AG09319 (cell line): Measurements from ENCODE around the gene TOM1.

ENCODE experiments used
- DNase-seq: peaks from one replicate; pipeline ENCODE4 v3.0.0-alpha.2; 2010; ENCODE audit warnings: low read depth; ENCODE audit errors: extremely low read depth
- CTCF ChIP-seq: IDR thresholded peaks from 2 replicates; pipeline ENCODE4 v1.5.1; 2011; ENCODE audit warnings: low read depth, mild to moderate bottlenecking, inconsistent platforms, low read length, moderate library complexity

The TOM1 gene

DNA sequence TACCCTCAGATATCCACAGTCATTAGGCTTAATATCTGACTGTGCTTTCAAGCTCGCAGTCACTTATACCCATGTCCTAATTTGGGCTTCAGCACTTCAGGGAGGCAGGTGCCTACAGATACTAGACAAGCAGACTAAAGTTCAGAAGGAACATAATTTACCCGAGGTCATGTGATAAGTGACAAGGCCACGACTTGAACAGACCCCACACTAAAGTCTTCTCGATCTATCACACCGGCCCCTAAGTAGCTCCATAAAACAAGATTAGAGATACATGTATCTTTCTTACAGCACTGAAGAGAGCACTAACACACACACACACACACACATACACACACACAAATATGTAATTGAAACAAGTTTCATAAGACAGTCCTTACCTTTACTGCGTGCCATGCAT, 32.6 kb downstream of the TOM1 start:
- TF ChIP-seq CTCF = no peak
- DNase-seq = no peak

DNA sequence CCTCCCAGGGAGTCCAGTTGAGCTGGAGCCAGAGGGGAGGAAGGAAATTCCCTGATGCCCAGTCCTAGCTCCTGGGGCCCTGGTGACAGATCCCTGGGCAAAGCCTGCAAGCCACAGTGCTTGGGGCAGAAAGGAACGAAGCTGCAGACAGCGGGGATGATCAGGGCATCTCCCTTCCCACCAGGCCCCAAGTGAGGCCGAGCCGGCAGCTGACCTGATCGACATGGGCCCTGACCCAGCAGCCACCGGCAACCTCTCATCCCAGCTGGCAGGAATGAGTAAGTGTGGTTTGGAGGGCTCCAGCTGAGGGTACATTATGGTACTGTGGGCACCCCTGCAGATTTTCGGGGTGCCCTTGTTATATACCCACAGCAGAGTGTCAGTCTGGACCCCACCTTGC, 33.5 kb downstream of the TOM1 start:
- no peak for TF ChIP-seq CTCF
- DNase-seq = no peak

- no peak for DNase-seq
- TF ChIP-seq CTCF = no peak
Measured at GRCh38 chr22:35334004-35334403, 34.3 kb downstream of the TOM1 start.

- no peak for TF ChIP-seq CTCF
- DNase-seq = no peak
Measured at GRCh38 chr22:35335468-35335867, 35.8 kb downstream of the TOM1 start.

DNA sequence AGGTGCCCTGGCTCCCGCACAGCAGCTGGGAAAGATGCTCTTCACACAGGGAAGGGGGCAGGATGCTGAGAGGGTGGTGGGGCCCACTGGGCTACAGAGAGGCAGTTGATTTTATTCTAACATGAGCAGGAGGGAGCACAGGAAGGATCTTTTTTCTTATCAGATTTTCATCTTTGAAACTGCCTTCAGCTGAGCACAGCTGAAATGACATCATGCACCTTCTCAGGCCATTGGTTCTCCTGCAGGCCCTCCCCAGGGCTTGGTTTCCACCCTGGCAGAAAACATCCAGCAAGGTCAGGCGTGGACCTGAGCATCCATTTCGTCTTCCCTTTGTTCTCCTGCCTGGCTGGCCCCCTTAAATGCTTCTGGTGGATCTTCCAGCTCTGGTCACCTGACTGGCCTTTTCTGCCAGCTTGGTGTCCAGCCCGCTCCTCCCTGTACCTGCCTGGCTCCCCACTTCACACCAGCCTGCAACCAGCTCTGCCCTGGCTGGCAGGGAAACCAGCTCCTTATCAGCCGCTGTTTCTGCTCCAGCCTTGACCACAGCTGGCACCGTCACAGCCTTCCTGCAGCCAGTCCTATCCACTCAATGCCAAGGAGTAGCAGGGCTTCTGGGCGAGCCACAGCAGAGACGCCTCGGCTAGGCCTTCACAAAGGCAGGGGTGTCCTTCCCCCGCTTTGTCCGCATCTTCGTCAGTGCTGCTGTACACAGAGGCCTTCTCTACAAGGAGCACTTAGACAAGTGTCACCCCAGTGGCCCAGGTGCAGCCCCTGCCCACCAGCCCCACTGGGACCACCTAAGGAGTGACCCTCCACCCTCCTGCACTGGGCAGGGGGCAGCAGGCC, 36.5 kb downstream of the TOM1 start:
- DNase-seq = no peak
- TF ChIP-seq CTCF = no peak

DNA sequence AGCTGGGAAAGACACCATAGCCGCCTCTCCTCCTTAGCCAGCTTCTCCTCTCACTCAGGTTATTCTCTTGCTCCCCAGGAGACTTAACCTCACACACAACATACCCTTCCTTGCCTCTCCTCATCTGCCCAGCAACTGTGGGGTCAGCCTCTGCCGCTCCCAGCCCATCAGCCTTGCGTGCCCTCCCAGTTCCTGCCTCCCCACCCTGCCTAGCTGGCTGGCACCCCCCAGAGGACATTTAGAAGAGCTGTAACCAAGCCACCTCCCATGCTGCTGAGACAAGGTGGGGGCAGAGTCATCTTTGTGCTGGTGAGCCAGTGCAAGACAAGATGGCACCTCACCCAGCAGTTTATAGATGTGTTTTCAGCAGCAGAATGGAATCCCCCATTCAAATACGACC, 38.2 kb downstream of the TOM1 start:
- DNase-seq = no peak
- no peak for TF ChIP-seq CTCF

DNA sequence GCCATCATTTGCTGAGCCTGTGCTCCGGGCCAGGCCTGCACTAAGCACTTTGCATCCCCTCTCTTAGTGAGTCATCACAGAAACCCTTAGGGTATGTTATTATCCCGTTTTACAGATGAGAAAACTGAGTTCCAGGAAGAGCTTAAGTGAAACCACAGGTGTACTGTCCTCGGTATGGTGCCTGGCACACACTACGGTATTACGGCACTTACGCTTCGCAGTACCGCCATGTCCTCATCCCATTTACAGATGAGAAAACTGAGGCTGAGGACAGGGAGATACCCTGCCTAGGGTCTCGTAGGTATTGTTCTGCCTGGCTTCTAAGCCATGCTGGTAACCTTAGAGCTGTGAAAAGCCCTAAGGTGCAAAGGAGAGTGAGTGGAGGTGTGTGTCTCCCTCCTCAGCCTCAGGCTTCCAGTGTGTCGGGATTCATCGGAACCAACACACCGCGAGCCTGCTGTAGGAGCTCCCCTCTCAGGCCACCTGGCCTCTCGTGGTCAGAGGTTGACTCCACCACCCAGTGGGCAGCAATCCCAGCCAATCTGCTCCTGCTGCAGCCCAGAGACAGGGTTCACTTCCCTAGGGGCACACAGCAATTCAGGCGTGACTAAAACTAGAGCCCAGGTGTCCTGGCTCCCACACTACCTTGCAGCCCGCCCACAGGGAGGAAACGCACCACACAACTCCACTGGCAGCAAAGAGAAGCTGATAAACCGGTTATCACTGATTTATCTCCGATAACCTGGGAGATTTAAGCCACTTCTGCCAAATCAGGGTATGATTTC, 41.6 kb downstream of the TOM1 start:
- TF ChIP-seq CTCF = no peak
- DNase-seq = no peak
